Astrocyte (in vitro differentiated cells and primary cell): ENCODE measurements around the gene ATP2B3. TPM values are rescaled to one million over a fixed set of nuclear protein-coding genes. Genes with fewer than 3 reads are reported as not detected.

Experiments
- DNase-seq: peaks from one replicate; pipeline ENCODE4 v3.0.0-alpha.2; 2010; ENCODE audit warnings: low read depth
- FAIRE-seq: peaks from 2 replicates; lab custom pipeline; 2011; peaks lifted over from hg19 to GRCh38; lab: Jason Lieb, UNC
- H2AFZ ChIP-seq: 2 replicates; pipeline ENCODE4 v1.6.0; 2012; ENCODE audit warnings: low read depth, low read length, inconsistent platforms
- H3K27ac ChIP-seq: 2 replicates; pipeline ENCODE4 v1.5.1; 2011; ENCODE audit warnings: low read depth, low read length, inconsistent platforms
- H3K27me3 ChIP-seq: 2 replicates; pipeline ENCODE4 v1.6.0; 2011; ENCODE audit warnings: low read length, inconsistent platforms; ENCODE audit not compliant: insufficient read depth
- H3K36me3 ChIP-seq: 2 replicates; pipeline ENCODE4 v1.5.1; 2011; ENCODE audit warnings: low read length, inconsistent platforms; ENCODE audit not compliant: insufficient read depth
- H3K4me1 ChIP-seq: 2 replicates; pipeline ENCODE4 v1.5.1; 2011; ENCODE audit warnings: low read length, inconsistent platforms; ENCODE audit not compliant: insufficient read depth
- H3K4me2 ChIP-seq: 2 replicates; pipeline ENCODE4 v1.6.0; 2012; ENCODE audit warnings: low read length, inconsistent platforms
- H3K4me3 ChIP-seq: 2 replicates; pipeline ENCODE4 v1.5.1; 2011; ENCODE audit warnings: low read depth, mild to moderate bottlenecking, low read length, inconsistent platforms; ENCODE audit not compliant: insufficient read depth
- H3K79me2 ChIP-seq: 2 replicates; pipeline ENCODE4 v1.6.0; 2012; ENCODE audit warnings: mild to moderate bottlenecking, low read length, inconsistent platforms; ENCODE audit not compliant: insufficient read depth
- H3K9ac ChIP-seq: 2 replicates; pipeline ENCODE4 v1.6.0; 2012; ENCODE audit warnings: mild to moderate bottlenecking, low read length, inconsistent platforms
- H3K9me3 ChIP-seq: 2 replicates; pipeline ENCODE4 v1.5.1; 2012; ENCODE audit warnings: low read depth, mild to moderate bottlenecking, low read length, inconsistent platforms; ENCODE audit not compliant: insufficient read depth
- H4K20me1 ChIP-seq: 2 replicates; pipeline ENCODE4 v1.6.0; 2012; ENCODE audit warnings: low read length, inconsistent platforms; ENCODE audit not compliant: insufficient read depth
- H3K27ac Mint-ChIP-seq: one replicate; pipeline ENCODE4 v1.8.0; 2021; ENCODE audit warnings: mild to moderate bottlenecking, mixed read lengths; ENCODE audit not compliant: unreplicated experiment
- H3K27me3 Mint-ChIP-seq: one replicate; pipeline ENCODE4 v1.8.0; 2021; ENCODE audit warnings: low read depth, mixed read lengths; ENCODE audit not compliant: unreplicated experiment
- H3K36me3 Mint-ChIP-seq: one replicate; pipeline ENCODE4 v1.8.0; 2021; ENCODE audit warnings: low read depth, mixed read lengths; ENCODE audit not compliant: unreplicated experiment
- H3K4me1 Mint-ChIP-seq: one replicate; pipeline ENCODE4 v1.8.0; 2021; ENCODE audit warnings: low read depth, mixed read lengths; ENCODE audit not compliant: unreplicated experiment
- H3K4me3 Mint-ChIP-seq: one replicate; pipeline ENCODE4 v1.8.0; 2021; ENCODE audit warnings: mild to moderate bottlenecking, moderate library complexity, mixed read lengths; ENCODE audit not compliant: unreplicated experiment
- H3K9me3 Mint-ChIP-seq: one replicate; pipeline ENCODE4 v1.8.0; 2021; ENCODE audit warnings: mild to moderate bottlenecking, mixed read lengths; ENCODE audit not compliant: unreplicated experiment
- EZH2 ChIP-seq: IDR thresholded peaks from 2 replicates; pipeline ENCODE4 v1.6.1; 2012; ENCODE audit warnings: mild to moderate bottlenecking, low read length, inconsistent platforms; ENCODE audit not compliant: insufficient read depth
- total RNA-seq: library from RNA; stranded (reverse); gene quantifications from 2 replicates; pipeline ENCODE4 v1.2.1, GENCODE V29; 2021
- TF ChIP-seq, protein P1 (sequence below): IDR thresholded peaks from 2 replicates; pipeline ENCODE4 v1.5.1; 2011; ENCODE audit warnings: low read depth, mild to moderate bottlenecking, inconsistent platforms, low read length, moderate library complexity; ENCODE audit not compliant: insufficient read depth

The ATP2B3 gene
- total RNA-seq, 1 donor from 2014 or later, result 0.52 TPM

DNA sequence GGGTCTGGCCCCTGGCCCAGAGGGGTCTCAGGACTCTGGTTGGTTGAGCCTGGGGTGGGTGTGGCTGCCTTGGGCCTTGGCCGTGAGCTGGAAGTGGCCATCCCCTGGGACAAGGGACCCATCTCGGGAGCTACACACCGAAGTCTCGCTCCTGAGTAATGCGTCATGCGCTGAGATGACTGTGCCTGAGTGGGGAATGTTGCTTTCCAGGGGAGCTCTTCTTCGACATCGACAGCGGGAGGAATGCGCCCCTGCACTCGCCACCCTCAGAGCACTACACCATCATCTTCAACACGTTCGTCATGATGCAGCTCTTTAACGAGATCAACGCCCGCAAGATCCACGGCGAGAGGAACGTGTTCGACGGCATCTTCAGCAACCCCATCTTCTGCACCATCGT, 43.0 kb downstream of the ATP2B3 start:
- H3K36me3 ChIP-seq, result no peaks in the 10 kb centered on the region
- no peaks in the 10 kb centered on the region for H3K4me1 Mint-ChIP-seq
- FAIRE-seq, result no peak

DNA sequence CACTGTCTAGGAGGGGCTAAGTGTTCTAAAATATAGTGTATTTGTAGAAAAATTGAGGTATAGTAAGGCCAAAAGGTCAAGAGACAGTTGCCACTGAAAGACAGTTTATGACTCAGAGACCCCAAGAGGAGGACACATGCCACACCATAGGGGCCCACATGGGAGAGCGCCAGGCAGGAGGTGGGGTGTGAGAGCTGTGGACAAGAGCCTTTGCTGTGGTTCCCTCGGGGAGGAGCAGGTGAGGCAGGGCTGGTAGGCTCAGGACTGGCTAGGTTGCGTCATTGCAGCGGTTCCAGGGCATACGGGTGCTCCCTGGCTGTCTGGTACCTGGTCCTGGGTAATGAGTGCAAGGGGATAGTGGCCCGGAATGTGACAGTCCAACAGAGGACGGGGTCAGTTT, 43.9 kb downstream of the ATP2B3 start:
- Histone ChIP-seq H3K36me3 (no peaks in the 10 kb centered on the region), H3K4me3 (no peak overlapping the region), H2AFZ (no peak overlapping the region), H3K79me2 (no peaks in the 10 kb centered on the region), H3K9me3 (no peaks in the 10 kb centered on the region), H3K27me3 (no peaks in the 10 kb centered on the region), H3K4me2 (no peak overlapping the region), H4K20me1 (no peaks in the 10 kb centered on the region), H3K27ac (no peak overlapping the region), H3K9ac (no peak overlapping the region), H3K4me1 (no peaks in the 10 kb centered on the region)
- Mint-ChIP-seq H3K27ac (no peak overlapping the region), H3K36me3 (no peaks in the 10 kb centered on the region), H3K4me3 (no peak overlapping the region), H3K9me3 (no peaks in the 10 kb centered on the region), H3K4me1 (no peaks in the 10 kb centered on the region), H3K27me3 (peaks cover 20% of the 10 kb centered on the region)
- TF ChIP-seq, protein P1, sequence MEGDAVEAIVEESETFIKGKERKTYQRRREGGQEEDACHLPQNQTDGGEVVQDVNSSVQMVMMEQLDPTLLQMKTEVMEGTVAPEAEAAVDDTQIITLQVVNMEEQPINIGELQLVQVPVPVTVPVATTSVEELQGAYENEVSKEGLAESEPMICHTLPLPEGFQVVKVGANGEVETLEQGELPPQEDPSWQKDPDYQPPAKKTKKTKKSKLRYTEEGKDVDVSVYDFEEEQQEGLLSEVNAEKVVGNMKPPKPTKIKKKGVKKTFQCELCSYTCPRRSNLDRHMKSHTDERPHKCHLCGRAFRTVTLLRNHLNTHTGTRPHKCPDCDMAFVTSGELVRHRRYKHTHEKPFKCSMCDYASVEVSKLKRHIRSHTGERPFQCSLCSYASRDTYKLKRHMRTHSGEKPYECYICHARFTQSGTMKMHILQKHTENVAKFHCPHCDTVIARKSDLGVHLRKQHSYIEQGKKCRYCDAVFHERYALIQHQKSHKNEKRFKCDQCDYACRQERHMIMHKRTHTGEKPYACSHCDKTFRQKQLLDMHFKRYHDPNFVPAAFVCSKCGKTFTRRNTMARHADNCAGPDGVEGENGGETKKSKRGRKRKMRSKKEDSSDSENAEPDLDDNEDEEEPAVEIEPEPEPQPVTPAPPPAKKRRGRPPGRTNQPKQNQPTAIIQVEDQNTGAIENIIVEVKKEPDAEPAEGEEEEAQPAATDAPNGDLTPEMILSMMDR, result no peak
- no peak for TF ChIP-seq EZH2
- DNase-seq, result no peak
- FAIRE-seq, result no peak

More for the DNA sequence above, 43.0 kb downstream of the ATP2B3 start:
- Histone ChIP-seq H3K79me2 (no peaks in the 10 kb centered on the region), H3K4me3 (no peak overlapping the region), H2AFZ (no peak overlapping the region), H3K27ac (no peak overlapping the region), H3K9ac (no peak overlapping the region), H4K20me1 (no peaks in the 10 kb centered on the region), H3K9me3 (no peaks in the 10 kb centered on the region), H3K4me2 (no peak overlapping the region), H3K27me3 (no peaks in the 10 kb centered on the region), H3K4me1 (no peaks in the 10 kb centered on the region)
- Mint-ChIP-seq H3K27ac (no peak overlapping the region), H3K36me3 (no peaks in the 10 kb centered on the region), H3K27me3 (peaks cover 22% of the 10 kb centered on the region), H3K9me3 (no peaks in the 10 kb centered on the region), H3K4me3 (no peak overlapping the region)
- no peak for DNase-seq
- TF ChIP-seq, protein P1, result no peak
- no peak for TF ChIP-seq EZH2

GRCh38 chrX:153562546-153562945, 45.1 kb downstream of the ATP2B3 start:
- Histone ChIP-seq H3K4me1 (no peaks in the 10 kb centered on the region), H3K4me2 (no peak overlapping the region), H3K79me2 (no peaks in the 10 kb centered on the region), H4K20me1 (no peaks in the 10 kb centered on the region), H2AFZ (no peak overlapping the region), H3K9me3 (no peaks in the 10 kb centered on the region), H3K36me3 (no peaks in the 10 kb centered on the region), H3K9ac (no peak overlapping the region), H3K27ac (no peak overlapping the region), H3K4me3 (no peak overlapping the region), H3K27me3 (no peaks in the 10 kb centered on the region)
- FAIRE-seq (no peak), DNase-seq (no peak)
- Mint-ChIP-seq H3K27me3 (peaks cover 20% of the 10 kb centered on the region), H3K9me3 (no peaks in the 10 kb centered on the region), H3K27ac (no peak overlapping the region), H3K36me3 (no peaks in the 10 kb centered on the region), H3K4me1 (no peaks in the 10 kb centered on the region), H3K4me3 (no peak overlapping the region)
- TF ChIP-seq, protein P1, result no peak
- no peak for TF ChIP-seq EZH2
